Sigmoid colon (tissue), 4 donors: ENCODE results near the gene VPS13D.

Experiments
- CTCF ChIP-seq, 4 experiments: fragments of 450-650 bp in 3 of 4; fragments of 200-600 bp in 1 of 4; IDR thresholded peaks; one replicate each; pipeline ENCODE4 v1.5.1; 2016 to 2019; ENCODE audit warnings: antibody characterized with exemption in 4 of 4, mild to moderate bottlenecking in 3 of 4, moderate library complexity in 2 of 4
- EP300 ChIP-seq, 4 donors: sonication (generic); formaldehyde crosslinking; IDR thresholded peaks; one replicate each; pipeline ENCODE4 v1.6.1; 2017; ENCODE audit warnings: antibody characterized with exemption in 4 of 4
- POLR2A ChIP-seq, 2 donors: fragments of 450-650 bp; IDR thresholded peaks; one replicate each; pipeline ENCODE4 v1.6.1; 2016; ENCODE audit warnings: antibody characterized with exemption in 2 of 2, mild to moderate bottlenecking in 2 of 2, moderate library complexity in 2 of 2
- POLR2AphosphoS5 ChIP-seq, 4 donors: sonication (generic); formaldehyde crosslinking; IDR thresholded peaks; one replicate each; pipeline ENCODE4 v1.6.1; 2017; ENCODE audit warnings: antibody characterized with exemption in 4 of 4

- TF ChIP-seq CTCF (IDR thresholded peaks at IDR 0.05) (no peak), POLR2A (IDR thresholded peaks at IDR 0.05) (no peak), POLR2AphosphoS5 (IDR thresholded peaks at IDR 0.05) (no peak), EP300 (IDR thresholded peaks at IDR 0.05) (no peak)
Measured at GRCh38 chr1:12186679-12186985, 43.2 kb upstream of the VPS13D start.
